GM19452 (cell line): ENCODE data around the gene STX8.

ENCODE experiments used
- ATAC-seq: cut with Tn5 transposase; IDR thresholded peaks from one replicate; pipeline ENCODE4 v1.9.1; 2021; ENCODE audit not compliant: unreplicated experiment

The STX8 gene

DNA sequence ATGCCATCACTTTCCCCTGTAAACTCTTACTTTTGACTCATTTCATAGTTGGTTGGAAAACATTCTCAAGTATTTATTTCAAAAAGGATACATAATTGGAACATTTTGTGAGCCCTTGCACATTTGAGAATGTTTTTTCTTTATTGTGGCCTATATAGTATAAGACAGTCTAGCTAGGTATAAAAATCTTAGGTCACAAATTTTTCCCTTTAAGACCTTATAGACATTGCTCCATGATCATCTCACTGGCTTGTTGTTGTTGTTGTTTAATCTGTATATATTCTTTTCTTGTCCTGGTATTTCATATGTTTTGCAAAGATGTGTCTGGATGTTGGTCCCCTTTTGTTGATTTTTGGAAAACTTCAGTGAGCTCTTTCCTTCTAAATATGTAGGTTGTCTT, 360.2 kb downstream of the STX8 start:
- no peak for ATAC-seq

DNA sequence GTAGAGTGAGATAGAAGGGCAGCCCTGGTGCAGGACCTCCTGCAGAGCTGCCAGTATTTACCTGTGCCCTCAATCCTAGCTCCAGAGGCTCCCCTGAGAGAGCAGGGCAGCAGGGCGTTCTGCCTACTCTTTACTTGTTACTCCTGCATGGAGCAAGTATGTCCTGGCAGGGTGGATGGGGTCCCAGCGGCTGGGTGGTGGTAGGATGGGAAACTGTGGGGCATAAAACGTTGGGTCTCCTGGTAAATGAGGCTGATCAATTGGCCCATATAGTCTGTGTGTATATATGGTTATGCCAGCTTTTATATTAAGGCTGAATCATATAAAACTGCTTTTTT, 362.3 kb downstream of the STX8 start:
- no peak for ATAC-seq

DNA sequence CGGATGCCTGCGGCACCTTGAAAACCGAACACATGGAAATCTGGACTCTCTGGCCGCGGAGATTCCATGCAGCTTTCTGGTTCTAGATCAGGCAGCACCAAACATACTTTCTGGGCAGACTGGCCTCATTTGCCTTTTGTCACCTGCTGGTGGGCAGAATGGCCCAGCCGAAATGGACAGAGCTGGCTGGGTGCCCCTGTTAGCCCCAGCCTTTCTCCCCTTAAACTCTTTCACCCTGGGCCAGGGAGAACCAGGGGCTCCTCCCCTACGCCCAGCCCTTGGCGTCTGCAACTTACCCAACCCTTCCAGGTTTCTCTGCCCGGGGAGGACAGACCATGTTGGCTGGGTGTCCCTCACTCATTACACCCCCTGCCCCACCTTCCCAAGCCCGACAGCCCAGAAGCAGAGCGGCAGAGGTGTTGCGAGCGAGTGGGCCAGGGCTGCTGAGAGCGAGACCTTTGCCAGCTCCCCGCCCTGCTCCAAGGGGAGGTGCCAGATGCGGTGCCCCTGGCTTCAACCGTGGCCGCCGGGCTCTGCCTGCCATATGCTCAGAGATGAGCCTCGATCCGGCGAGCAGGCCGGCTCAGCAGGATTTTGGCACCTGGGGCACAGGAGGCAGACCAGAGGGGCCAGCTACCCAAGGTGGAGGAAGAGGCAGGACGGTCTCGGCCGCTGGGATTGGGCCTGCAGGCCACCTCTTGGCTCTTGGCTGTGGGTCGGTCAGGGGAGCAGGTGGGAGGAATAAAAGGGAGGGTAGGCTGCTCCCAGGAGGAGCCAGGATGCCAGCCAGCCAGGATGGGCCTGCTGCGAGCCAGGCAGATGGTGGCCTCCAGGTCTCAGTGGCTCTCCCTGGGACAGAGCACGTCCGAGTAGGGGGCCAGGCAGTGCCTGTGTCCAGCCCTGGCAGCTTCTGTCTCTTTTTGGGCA, 363.0 kb downstream of the STX8 start:
- ATAC-seq, result no peak

DNA sequence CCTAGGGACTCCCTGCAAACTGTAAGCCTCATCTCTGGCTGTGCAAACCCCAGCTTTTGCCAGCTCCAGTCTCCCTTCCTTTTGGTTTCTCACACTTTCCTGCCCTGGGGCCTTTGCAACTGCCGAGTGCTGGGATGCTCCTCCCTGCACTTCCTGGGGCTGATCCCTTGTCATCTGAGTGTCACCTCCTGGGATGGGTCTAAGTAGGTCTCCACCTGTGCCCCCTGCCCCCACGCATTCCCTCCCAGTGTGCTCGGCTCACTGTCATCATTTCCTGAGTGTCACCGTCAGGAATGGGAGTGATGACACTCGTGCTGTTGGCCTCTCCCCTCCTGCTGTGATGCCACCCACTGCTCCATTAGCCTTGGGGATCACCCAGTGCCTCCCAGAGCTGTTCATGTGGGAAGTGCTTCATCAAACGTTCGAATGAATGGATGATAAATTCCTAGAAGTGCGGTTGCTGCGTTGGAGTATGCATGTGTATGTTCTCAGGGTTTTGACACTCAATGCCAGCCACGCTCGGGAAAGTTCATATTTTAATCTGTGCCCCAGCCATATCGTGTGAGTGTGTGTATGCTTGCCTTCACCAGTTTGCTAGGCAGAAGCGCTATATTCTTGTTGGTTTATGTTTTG, 364.4 kb downstream of the STX8 start:
- no peak for ATAC-seq

DNA sequence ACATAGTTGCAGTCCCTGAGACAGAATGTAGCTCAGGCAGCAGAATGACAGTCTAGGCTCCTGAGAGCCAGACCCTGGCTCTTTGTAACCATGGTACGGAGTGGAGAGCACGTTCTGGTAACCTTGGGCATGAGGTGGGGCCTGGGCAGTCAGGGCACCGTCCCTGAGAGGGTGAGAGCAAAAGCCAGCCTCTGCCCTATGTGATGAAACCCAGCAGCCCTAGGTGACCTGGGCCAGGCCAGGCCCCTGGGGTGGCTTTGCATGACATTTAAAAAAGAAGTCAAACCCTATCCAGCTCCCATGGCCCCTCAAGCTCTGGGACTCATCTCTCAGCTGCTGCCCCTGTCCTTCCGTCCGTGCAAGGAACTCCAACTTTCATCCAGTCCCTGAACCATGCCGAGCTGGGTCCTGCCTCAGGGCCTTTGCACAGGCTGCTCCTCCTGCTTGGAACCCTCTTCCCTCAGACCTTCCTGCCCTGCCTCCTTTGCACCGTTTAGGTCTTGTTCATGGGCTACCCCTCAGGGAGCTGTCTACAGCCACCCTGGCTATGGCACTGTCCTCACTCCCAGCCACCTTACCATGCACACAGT, 365.7 kb downstream of the STX8 start:
- ATAC-seq, result no peak

DNA sequence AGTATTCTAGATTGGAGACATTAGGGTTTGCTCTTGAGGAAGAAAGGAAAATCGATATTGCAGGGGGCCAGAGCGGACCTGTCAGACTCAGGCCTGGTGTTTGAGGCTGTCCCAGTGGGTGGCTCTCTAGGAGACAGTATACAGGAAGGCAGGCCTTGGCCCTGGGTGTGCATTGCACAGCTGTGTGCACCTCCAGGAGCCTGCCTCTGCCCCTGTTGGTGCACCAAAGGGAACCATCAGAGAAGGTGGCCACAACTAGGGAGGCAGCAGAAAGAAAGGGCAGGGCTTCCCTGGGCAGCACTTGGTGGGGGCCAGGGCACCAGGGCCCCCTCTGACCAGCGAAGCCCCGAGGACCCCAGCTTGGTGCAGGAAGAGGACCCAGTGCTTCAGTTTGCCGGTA, 366.3 kb downstream of the STX8 start:
- no peak for ATAC-seq

DNA sequence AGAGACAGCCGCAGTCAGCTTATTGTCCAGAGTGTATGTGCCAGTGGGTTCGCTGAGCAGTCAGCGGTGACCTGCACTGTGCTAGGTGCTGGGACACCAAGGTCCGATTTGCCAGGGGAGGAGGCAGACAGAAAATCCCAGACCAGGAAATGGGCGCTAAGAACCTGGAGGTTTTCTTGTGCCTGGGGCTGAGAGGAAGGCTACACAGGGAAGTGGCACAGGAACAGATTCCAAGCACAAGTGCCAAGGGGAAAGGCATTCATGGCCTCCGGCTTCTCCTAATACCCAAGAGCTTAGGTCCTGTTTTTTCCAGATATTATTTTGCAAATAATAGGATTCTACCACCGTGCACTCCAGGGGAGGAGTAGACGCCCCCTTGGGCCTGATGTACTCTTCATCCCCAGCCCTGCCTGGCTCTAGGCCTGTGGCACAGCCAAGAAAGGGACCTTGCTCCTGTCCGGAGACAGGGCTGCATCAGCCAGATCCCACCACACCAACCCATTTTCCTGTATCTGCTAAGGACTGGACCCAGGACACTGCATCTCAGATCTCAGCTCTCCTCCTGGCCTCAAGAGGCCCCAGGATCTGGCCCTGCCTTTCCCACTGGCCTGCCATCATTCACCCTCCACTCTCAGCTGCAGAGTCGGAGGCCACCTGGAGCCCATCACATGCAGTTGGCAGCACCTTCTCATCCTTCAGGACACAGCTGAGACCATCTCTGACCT, 367.1 kb downstream of the STX8 start:
- no peak for ATAC-seq

DNA sequence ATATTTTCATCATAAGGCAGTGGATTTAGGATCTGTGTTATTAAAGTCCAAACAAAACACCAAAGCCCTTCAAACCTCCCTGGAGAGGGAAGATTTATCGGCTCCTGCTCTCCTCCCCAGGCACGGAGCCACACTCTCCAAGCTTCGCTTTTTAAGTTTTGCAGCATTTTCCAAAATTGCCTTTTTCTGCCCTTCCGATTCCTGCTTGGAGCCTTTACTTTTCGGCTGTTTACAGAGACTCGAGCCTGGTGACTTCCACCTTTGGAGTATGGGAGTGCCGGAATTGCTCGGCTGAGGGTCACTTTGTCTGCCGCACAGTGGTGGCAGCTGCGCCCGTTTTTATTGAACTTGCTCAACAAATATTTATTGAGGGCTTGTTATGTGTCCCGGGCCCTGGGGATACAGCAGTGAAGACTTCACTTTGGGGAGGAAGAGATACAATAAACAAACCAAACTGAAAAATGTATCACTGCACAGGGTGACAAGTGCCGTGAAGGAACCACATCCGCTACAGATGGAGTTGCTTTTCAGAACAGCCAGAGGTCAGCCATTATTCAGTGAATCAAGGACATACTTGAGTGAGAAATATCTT, 368.8 kb downstream of the STX8 start:
- ATAC-seq, result no peak

DNA sequence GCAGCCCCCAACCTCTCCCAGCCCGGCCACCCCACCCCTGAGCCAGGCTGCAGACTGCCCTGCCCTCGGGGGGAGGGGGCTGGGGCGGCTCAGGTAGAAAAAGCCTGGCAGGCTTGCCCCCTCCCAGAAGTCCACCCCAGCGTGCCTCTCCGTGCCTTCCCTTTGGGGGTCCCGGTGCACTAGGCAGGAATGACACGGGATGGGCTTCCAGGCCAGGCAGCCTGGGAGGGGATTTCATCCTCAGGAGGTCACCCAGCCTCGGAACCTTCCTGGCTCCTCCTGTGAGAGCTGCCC, 369.3 kb downstream of the STX8 start:
- ATAC-seq, result no peak

DNA sequence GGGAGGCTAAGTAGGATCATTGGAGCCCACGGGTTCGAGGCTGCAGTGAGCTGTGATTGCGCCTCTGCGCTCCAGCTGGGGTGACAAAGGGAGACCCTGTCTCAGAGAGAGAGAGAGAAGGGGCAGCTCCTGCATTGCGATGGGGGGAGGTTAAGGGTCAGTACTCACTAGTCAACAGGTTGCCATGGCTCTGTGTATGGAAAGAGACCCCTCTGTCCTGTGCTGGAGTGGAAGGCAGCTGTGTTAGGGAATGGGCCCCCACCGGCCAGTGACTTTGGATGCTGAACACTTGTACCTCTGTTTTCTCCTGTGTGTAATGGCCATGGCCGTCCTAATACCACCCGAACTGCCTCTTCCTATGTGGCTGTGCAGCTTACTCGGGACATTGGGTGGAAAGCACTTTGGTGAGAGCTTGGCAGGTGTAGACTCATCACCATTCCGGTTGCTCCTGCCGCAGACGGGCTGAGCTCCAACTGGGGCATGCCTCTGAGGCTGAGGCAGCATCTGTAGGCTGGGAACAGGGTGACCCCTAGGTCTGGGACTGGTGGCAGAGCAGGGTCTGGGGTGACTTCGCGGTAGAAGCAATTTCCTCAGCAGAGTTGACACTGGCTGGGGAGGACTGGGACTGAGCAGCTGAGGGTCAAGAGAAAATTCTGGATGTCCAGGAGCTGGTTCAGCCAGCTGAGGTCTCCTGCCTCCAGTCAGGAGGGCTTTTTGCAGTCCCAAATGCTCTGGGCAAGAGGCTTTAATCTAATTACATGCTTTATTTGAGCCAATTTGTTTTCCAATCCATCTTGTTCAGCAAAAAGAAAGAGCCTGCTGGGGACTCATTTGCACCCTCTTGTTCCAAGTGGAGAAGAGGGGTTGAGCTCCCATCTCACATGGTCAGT, 369.9 kb downstream of the STX8 start:
- ATAC-seq, result no peak

DNA sequence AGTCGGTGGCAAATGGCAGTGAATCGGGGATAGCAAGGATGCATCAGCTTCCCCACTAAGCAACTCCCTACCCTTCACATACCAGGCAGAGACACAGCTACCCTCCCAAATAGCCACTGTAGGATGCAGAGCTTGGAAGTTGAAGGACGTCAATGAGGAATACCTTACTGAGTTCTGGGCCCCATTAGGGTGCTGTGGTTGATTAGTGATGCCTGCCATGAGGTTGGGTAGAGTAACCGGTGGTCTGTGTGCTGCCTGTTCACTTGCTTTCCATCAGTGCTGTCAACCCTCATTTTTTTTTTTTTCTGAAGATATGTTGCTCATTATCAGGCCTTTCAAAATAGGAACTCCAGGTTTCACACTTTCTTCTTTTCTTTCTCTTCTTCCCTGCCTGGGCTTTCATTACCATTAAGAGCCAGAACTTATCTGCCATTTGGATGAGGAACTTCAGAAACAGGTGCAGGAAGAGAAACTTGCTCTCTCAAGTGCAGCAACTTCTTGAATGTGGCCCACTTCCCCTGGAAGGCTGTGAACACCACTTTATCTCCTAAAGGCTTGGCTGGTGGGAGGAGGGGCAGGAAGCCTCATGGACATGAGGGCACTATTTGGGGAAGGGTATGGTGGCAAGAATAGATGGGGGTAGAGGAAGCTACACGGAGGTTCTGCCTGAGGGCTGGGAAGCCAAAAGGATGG, 370.8 kb downstream of the STX8 start:
- ATAC-seq, result no peak

DNA sequence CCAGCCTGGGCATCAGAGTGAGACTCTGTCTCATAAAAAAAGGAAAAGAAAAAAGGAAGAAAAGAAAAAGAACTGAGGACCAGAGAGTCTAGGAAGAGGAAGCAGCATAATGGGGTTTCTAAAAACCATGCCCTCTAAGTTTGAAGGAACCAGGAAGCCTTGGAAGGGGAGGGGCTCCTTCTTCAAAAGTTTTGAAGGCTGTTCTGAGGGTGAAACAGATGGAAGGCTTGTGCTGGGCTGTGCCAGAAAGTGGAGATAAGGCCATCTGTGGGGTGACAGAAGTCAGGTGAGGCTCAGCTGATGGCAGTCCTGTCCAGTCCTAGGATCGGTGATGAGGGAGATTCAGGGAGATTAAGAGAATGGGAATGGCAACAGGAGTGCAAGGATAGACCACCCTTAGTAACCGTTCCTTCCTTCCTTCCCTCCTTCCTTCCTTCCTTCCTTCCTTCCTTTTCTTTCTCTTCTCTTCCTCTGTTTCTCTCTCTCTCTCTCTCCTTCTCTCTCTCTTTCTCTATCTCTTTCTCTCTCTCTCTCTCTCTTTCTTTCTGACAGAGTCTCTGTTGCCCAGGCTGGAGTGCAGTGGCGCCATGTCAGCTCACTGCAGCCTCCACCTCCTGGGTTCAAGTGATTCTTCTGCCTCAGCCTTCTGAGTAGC, 371.7 kb downstream of the STX8 start:
- no peak for ATAC-seq

DNA sequence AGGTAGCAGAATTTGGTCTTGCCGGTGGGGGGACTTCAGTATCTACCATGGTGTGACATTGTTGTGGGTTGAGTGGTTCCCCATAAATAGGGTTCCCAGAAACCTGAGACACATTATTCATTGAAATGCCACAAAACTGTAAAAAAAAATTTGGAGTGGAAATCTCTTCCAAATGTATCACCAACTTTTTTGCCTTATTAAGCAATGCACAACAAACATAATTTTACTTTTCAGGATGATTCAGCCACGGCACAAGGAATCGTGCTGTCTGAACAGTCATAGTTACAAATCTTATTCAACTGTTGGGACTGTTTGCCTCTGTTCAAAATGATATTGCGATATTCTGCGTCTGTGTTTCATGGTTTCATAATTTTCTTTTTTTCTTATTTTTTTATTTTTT, 373.1 kb downstream of the STX8 start:
- ATAC-seq, result no peak

DNA sequence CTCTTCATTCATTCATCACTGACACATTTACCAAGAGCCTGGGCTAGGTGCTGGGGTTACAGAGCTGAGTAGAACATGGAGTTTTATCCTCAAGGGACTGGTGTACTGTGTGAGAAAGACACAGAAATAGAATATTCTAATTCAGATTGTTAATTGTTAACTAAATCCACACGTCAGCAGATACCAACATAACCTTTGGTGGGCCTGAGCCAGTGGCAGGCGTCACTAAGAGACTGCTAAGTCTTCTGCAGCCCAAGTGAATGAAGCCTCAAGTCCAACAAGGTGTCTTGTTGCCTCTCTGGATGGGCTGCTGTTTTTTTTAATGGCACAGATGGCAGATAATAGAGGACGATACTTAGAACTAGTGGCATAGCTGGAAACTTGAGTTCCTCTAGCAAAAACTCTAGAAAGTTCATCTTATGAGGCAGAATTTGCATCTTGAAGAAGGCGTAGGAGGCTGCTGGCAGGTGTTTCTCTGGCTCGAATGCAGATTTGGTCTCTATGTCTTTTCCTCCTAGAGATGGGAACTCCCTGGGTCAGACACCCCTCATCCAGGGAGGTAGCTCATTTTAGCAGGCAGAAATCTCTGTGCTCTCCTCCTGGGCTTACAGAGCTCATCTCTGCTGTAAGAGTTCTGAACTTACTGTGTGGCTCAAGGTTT, 374.8 kb downstream of the STX8 start:
- peak; percentile 79 for ATAC-seq
